Mucosa of descending colon (tissue), 3 donors: ENCODE data around the gene VPS9D1. TPM values are rescaled to one million over a fixed set of nuclear protein-coding genes. Genes with fewer than 3 reads are reported as not detected.
"Not testable (repeated sequence)": the region's sequence is repeated elsewhere in the genome, so short reads cannot be mapped to it uniquely, and the experiment has no call there.

Source experiments
- ATAC-seq: fragments of 200-7000 bp; cut with Tn5 transposase; one replicate; pipeline ENCODE4 v1.9.1; 2020; ENCODE audit warnings: mild to moderate bottlenecking, moderate library complexity
- DNase-seq, 3 donors: peaks; one replicate each; pipeline ENCODE4 v3.0.0-alpha.2; 2020
- H3K36me3 ChIP-seq: fragments of 200-600 bp; one replicate; pipeline ENCODE4 v1.8.0; 2021; ENCODE audit warnings: low read depth, mild to moderate bottlenecking
- H3K4me1 ChIP-seq: fragments of 200-600 bp; one replicate; pipeline ENCODE4 v1.8.0; 2021; ENCODE audit warnings: low read depth, mild to moderate bottlenecking
- H3K4me3 ChIP-seq: fragments of 200-600 bp; one replicate; pipeline ENCODE4 v1.8.0; 2021; ENCODE audit warnings: mild to moderate bottlenecking
- H3K9me3 ChIP-seq: fragments of 200-600 bp; one replicate; pipeline ENCODE4 v1.8.0; 2021; ENCODE audit warnings: mild to moderate bottlenecking
- intact Hi-C, 2 donors: fragments of 100-400 bp; cut with DNase I in 1 of 2; cut with micrococcal nuclease in 1 of 2; formaldehyde crosslinking; loops; one replicate each; pipeline versions ENCODE4 v1.11.0 to v1.11.1; 2022; cut with DNase I, micrococcal nuclease
- total RNA-seq, 3 donors: library from RNA; stranded (reverse); fragmentation: NEBNext Ultra II Directional in 2 of 3; extraction: Animal tissue kit (Norgen Biotek cat#: 25700) in 2 of 3; gene quantifications; one replicate each; pipeline versions ENCODE4 v1.2.1 to v1.2.4, GENCODE V29; 2021 to 2023
- TF ChIP-seq, protein P1 (sequence below): fragments of 200-600 bp; IDR thresholded peaks from one replicate; pipeline ENCODE4 v1.8.0; 2022; ENCODE audit warnings: antibody characterized with exemption, mild to moderate bottlenecking
- donor health status: DM: no; HTN: no; CAD: no; lungs with moderate emphysema.
- donor health status: DM: no; HTN: no; CAD: no.
- donor health status: DM: no; HTN: yes; CAD: no.

The VPS9D1 gene
- total RNA-seq, 3 donors from 2014 or later = 15.3 to 20.6 (median 16.4) TPM

DNA sequence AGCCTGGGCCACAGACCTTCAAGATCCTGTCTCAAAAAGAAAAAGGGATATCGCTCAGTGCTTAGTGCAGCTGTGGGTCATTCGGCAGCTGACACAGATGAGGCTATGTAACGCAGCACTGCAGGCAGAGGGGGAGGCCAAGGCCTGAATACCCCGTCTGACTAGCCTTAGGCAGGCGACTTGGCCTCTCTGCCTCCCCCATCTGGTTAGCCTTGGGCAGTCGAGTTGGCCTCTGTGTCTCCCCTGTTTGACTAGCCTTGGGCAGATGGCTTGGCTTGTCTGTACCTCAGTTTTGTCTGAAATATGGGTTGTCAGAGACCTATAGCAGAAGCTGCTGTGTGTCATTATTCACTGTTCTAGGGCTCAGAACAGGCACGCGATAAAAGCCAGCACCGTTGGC, 53.1 kb downstream of the VPS9D1 start:
- Histone ChIP-seq H3K4me1 (no peaks in the 10 kb centered on the region), H3K9me3 (peaks cover 5% of the 10 kb centered on the region), H3K4me3 (no peak overlapping the region), H3K36me3 (no peaks in the 10 kb centered on the region)
- TF ChIP-seq, protein P1, sequence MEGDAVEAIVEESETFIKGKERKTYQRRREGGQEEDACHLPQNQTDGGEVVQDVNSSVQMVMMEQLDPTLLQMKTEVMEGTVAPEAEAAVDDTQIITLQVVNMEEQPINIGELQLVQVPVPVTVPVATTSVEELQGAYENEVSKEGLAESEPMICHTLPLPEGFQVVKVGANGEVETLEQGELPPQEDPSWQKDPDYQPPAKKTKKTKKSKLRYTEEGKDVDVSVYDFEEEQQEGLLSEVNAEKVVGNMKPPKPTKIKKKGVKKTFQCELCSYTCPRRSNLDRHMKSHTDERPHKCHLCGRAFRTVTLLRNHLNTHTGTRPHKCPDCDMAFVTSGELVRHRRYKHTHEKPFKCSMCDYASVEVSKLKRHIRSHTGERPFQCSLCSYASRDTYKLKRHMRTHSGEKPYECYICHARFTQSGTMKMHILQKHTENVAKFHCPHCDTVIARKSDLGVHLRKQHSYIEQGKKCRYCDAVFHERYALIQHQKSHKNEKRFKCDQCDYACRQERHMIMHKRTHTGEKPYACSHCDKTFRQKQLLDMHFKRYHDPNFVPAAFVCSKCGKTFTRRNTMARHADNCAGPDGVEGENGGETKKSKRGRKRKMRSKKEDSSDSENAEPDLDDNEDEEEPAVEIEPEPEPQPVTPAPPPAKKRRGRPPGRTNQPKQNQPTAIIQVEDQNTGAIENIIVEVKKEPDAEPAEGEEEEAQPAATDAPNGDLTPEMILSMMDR = no peak
- ATAC-seq = no peak
- intact Hi-C loops = no loop called here
- no peak for DNase-seq

GRCh38 chr16:89667000-89667399, 53.7 kb downstream of the VPS9D1 start:
- H3K4me3 ChIP-seq, DNase-seq, ATAC-seq, H3K4me1 ChIP-seq, H3K9me3 ChIP-seq, H3K36me3 ChIP-seq, intact Hi-C loops: not testable (repeated sequence)

- H3K36me3 ChIP-seq, H3K4me1 ChIP-seq, H3K9me3 ChIP-seq, intact Hi-C loops, H3K4me3 ChIP-seq, DNase-seq, ATAC-seq: not testable (repeated sequence)
These were observed 56.5 kb downstream of the VPS9D1 start for GRCh38 chr16:89664238-89664637.

DNA sequence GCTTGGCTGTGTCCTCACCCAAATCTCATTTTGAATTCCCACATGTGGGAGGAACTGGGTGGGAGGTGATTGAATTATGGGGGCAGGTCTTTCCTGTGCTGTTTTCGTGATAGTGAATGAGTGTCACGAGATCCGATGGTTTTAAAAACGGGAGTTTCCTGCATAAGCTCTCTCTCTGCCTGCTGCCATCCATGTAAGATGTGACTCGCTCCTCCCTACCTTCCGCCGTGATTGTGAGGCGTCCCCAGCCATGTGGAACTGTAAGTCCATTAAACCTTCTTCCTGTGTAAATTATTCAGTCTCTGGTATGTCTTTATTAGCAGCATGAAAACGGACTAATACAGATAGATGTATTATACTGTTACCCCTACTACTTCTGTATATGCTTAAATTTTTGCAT, 59.5 kb downstream of the VPS9D1 start:
- TF ChIP-seq, protein P1 = no peak
- intact Hi-C loops = no loop called here
- Histone ChIP-seq H3K36me3 (no peaks in the 10 kb centered on the region), H3K9me3 (no peaks in the 10 kb centered on the region), H3K4me1 (peaks cover 10% of the 10 kb centered on the region), H3K4me3 (no peak overlapping the region)
- DNase-seq = no peak
- ATAC-seq = no peak

- DNase-seq (no peak), ATAC-seq (no peak)
- no peak overlapping the region for H3K4me3 ChIP-seq
- H3K36me3 ChIP-seq = no peaks in the 10 kb centered on the region
- TF ChIP-seq, protein P1 = no peak
- H3K4me1 ChIP-seq = peaks cover 16% of the 10 kb centered on the region
- no peaks in the 10 kb centered on the region for H3K9me3 ChIP-seq
- intact Hi-C loops = no loop called here
These were observed 60.6 kb downstream of the VPS9D1 start for GRCh38 chr16:89660146-89660545.

DNA sequence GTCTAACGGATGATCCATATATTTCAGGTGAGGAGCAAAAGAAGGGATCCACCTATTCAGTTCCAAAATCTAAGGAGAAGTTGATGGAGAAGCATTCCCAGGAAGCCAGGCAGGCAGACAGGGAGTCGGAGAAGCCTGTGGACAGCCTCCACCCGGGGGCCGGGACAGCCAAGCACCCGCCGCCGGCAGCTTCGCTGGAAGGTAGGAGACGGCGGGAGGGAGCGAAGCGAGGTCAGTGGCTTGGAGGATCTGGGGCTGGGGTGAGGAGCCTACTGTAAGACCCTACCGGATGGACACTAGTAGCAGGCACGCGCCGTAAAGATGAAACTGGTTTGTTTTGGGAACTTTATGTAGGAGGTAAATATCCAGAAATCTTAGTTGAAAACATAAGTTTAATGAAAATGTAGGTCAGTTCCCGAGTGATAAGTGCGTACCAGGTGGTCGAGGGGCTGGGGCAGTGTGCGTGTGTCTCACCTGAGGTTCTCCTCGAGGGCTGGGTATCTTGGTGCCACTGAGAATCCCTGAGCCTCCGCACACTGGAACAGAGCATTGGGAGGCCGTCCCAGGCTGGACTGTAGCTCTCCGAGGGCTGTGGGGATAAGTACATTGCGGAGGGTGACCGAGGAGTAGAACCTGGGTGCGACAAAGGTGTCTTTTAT, 62.3 kb downstream of the VPS9D1 start:
- H3K4me1 ChIP-seq = peaks cover 16% of the 10 kb centered on the region
- DNase-seq (peak in 2 of 3 donors; percentile 34 to 56), ATAC-seq (peak; percentile 34)
- H3K4me3 ChIP-seq = peak overlapping the region; percentile 92
- no peaks in the 10 kb centered on the region for H3K36me3 ChIP-seq
- intact Hi-C loops = no loop called here
- no peaks in the 10 kb centered on the region for H3K9me3 ChIP-seq
- TF ChIP-seq, protein P1 = no peak
